Measurements from ENCODE around the gene PARD6G.

PARD6G gene

GRCh38 chr18:80200932-80201672, 46.2 kb downstream of the PARD6G start:
- H4K20me1 ChIP-seq (ENCODE audit: insufficient read depth, low read length) = no peaks in the 10 kb centered on the region
- no peaks in the 10 kb centered on the region for H3F3A ChIP-seq (ENCODE audit: insufficient read depth, low read length)
- TF ChIP-seq CTCF (IDR thresholded peaks at IDR 0.05; ENCODE audit: low read length) (no peak), EZH2 (IDR thresholded peaks at IDR 0.05; ENCODE audit: borderline replicate concordance, low read length) (no peak)
- no peaks in the 10 kb centered on the region for H3K9me3 ChIP-seq (ENCODE audit: low read length)
- H3K27me3 ChIP-seq (ENCODE audit: insufficient read depth, low read length) = no peaks in the 10 kb centered on the region; the same call in 1 of the 2 replicates
- H3K4me3 ChIP-seq (ENCODE audit: low read depth, low read length, poor library complexity, severe bottlenecking) = no peak overlapping the region
- no peaks in the 10 kb centered on the region for H3K79me2 ChIP-seq (ENCODE audit: insufficient read depth, low read length)
- no peak overlapping the region for H3K9ac ChIP-seq (ENCODE audit: low read length)
- H3K4me2 ChIP-seq (ENCODE audit: low read length) = no peak overlapping the region
- no peak overlapping the region for H2AFZ ChIP-seq (ENCODE audit: low read length)
- H3K36me3 ChIP-seq (ENCODE audit: insufficient read depth, low read length) = no peaks in the 10 kb centered on the region
- H3K4me1 ChIP-seq (ENCODE audit: insufficient read depth, low read length, severe bottlenecking) = no peaks in the 10 kb centered on the region
- H3K9me2 ChIP-seq (ENCODE audit: low read depth, low read length) = no peaks in the 10 kb centered on the region
- no peak overlapping the region for H3K27ac ChIP-seq (ENCODE audit: low read depth, low read length, poor library complexity, severe bottlenecking)

GRCh38 chr18:80200171-80200931, 47.0 kb downstream of the PARD6G start:
- H3K27ac ChIP-seq (ENCODE audit: low read depth, low read length, poor library complexity, severe bottlenecking) = no peak overlapping the region
- no peak overlapping the region for H2AFZ ChIP-seq (ENCODE audit: low read length)
- H3K36me3 ChIP-seq (ENCODE audit: insufficient read depth, low read length) = no peaks in the 10 kb centered on the region
- no peaks in the 10 kb centered on the region for H3K4me1 ChIP-seq (ENCODE audit: insufficient read depth, low read length, severe bottlenecking)
- H3K4me2 ChIP-seq (ENCODE audit: low read length) = no peak overlapping the region
- H3K9me3 ChIP-seq (ENCODE audit: low read length) = no peaks in the 10 kb centered on the region
- H3K4me3 ChIP-seq (ENCODE audit: low read depth, low read length, poor library complexity, severe bottlenecking) = no peak overlapping the region
- H3F3A ChIP-seq (ENCODE audit: insufficient read depth, low read length) = no peaks in the 10 kb centered on the region
- no peaks in the 10 kb centered on the region for H3K79me2 ChIP-seq (ENCODE audit: insufficient read depth, low read length)
- H3K27me3 ChIP-seq (ENCODE audit: insufficient read depth, low read length) = no peaks in the 10 kb centered on the region; the same call in 1 of the 2 replicates
- H4K20me1 ChIP-seq (ENCODE audit: insufficient read depth, low read length) = no peaks in the 10 kb centered on the region
- H3K9me2 ChIP-seq (ENCODE audit: low read depth, low read length) = no peaks in the 10 kb centered on the region
- no peak overlapping the region for H3K9ac ChIP-seq (ENCODE audit: low read length)
- no peak for TF ChIP-seq EZH2 (IDR thresholded peaks at IDR 0.05; ENCODE audit: borderline replicate concordance, low read length)
- TF ChIP-seq CTCF (IDR thresholded peaks at IDR 0.05; ENCODE audit: low read length) = peak; percentile 53

- H3K27ac ChIP-seq (ENCODE audit: low read depth, low read length, poor library complexity, severe bottlenecking) = no peak overlapping the region
- no peak for TF ChIP-seq EZH2 (IDR thresholded peaks at IDR 0.05; ENCODE audit: borderline replicate concordance, low read length)
- TF ChIP-seq CTCF (IDR thresholded peaks at IDR 0.05; ENCODE audit: low read length) = no peak
- no peak overlapping the region for H3K4me3 ChIP-seq (ENCODE audit: low read depth, low read length, poor library complexity, severe bottlenecking)
- no peak overlapping the region for H3K4me2 ChIP-seq (ENCODE audit: low read length)
- no peaks in the 10 kb centered on the region for H3K79me2 ChIP-seq (ENCODE audit: insufficient read depth, low read length)
- no peak overlapping the region for H3K9ac ChIP-seq (ENCODE audit: low read length)
- no peaks in the 10 kb centered on the region for H3K36me3 ChIP-seq (ENCODE audit: insufficient read depth, low read length)
- H3K4me1 ChIP-seq (ENCODE audit: insufficient read depth, low read length, severe bottlenecking) = no peaks in the 10 kb centered on the region
- peaks cover 5% of the 10 kb centered on the region; the same call in 1 of the 2 replicates for H3K27me3 ChIP-seq (ENCODE audit: insufficient read depth, low read length)
- H3F3A ChIP-seq (ENCODE audit: insufficient read depth, low read length) = no peaks in the 10 kb centered on the region
- H3K9me3 ChIP-seq (ENCODE audit: low read length) = no peaks in the 10 kb centered on the region
- H3K9me2 ChIP-seq (ENCODE audit: low read depth, low read length) = no peaks in the 10 kb centered on the region
- H4K20me1 ChIP-seq (ENCODE audit: insufficient read depth, low read length) = no peaks in the 10 kb centered on the region
- no peak overlapping the region for H2AFZ ChIP-seq (ENCODE audit: low read length)
Observed at GRCh38 chr18:80198994-80199748, 48.1 kb downstream of the PARD6G start.

All from OCI-LY1 (cell line).